ENCODE data around the gene PTGES2. TPM values are rescaled to one million over a fixed set of nuclear protein-coding genes. Genes with fewer than 3 reads are reported as not detected.

PTGES2 gene
- total and polyA plus RNA-seq, 4 donors: 22.8 to 41.1 (median 31.5) TPM

DNA sequence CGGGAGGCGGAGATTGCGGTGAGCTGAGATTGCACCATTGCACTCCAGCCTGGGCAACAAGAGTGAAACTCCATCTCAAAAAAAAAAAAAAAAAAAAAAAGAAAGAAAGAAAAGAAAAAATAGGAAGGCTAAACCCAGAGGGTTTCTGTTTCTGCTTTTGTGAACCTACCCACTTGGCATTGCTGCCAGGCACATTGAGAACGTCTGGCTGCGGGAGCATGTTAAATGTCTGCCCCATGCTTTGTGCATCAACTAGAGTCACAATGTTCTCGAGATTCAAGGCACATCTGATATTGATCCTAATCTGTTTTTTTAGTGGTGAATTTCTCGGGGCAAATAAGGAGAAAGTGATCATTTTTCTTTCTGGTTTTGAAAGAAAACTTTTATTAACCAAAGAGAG is 56.7 kb downstream of the PTGES2 start:
- 36% methylated on average over 7 of the region's 7 CpGs for WGBS
- Histone ChIP-seq H3K4me1 (ENCODE audit: control insufficient read depth in 4 of 4, insufficient read depth in 4 of 4, low read length in 3 of 4) (peaks cover 25 to 58% (median 44%) of the 10 kb centered on the region in 4 donors), H3K36me3 (ENCODE audit: control insufficient read depth in 4 of 4, insufficient read depth in 3 of 4, low read depth in 1 of 4, low read length in 3 of 4) (no peaks in the 10 kb centered on the region), H3K4me3 (ENCODE audit: low read depth in 1 of 3, low read length in 3 of 3) (no peak overlapping the region), H3K27me3 (ENCODE audit: control insufficient read depth in 4 of 4, insufficient read depth in 4 of 4, low read length in 3 of 4) (no peaks in the 10 kb centered on the region), H3K9me3 (ENCODE audit: control insufficient read depth in 4 of 4, low read length in 3 of 4) (no peaks in the 10 kb centered on the region), H3K27ac (ENCODE audit: low read depth in 1 of 2, low read length in 2 of 2) (no peak overlapping the region), H3K9ac (ENCODE audit: low read depth in 1 of 2, low read length in 2 of 2) (no peak overlapping the region)
- DNase-seq (ENCODE audit: low spot score): no peak
- TF ChIP-seq FOXA2 (IDR thresholded peaks at IDR 0.05) (no peak), EGR1 (IDR thresholded peaks at IDR 0.05; ENCODE audit: low read depth in 2 of 2) (no peak), RXRA (IDR thresholded peaks at IDR 0.05) (no peak), FOXA1 (IDR thresholded peaks at IDR 0.05) (no peak), SP1 (IDR thresholded peaks at IDR 0.05) (no peak), GABPA (IDR thresholded peaks at IDR 0.05 in 1 of 2, conservative IDR thresholded peaks at IDR 0.05 in 1 of 2) (no peak), HNF4A (conservative IDR thresholded peaks at IDR 0.05) (no peak), RAD21 (IDR thresholded peaks at IDR 0.05) (no peak), JUND (IDR thresholded peaks at IDR 0.05) (no peak), YY1 (IDR thresholded peaks at IDR 0.05) (no peak), HNF4G (IDR thresholded peaks at IDR 0.05) (no peak)
- TF ChIP-seq, protein P1, sequence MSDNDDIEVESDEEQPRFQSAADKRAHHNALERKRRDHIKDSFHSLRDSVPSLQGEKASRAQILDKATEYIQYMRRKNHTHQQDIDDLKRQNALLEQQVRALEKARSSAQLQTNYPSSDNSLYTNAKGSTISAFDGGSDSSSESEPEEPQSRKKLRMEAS (IDR thresholded peaks at IDR 0.05): no peak
- TF ChIP-seq, protein P2, sequence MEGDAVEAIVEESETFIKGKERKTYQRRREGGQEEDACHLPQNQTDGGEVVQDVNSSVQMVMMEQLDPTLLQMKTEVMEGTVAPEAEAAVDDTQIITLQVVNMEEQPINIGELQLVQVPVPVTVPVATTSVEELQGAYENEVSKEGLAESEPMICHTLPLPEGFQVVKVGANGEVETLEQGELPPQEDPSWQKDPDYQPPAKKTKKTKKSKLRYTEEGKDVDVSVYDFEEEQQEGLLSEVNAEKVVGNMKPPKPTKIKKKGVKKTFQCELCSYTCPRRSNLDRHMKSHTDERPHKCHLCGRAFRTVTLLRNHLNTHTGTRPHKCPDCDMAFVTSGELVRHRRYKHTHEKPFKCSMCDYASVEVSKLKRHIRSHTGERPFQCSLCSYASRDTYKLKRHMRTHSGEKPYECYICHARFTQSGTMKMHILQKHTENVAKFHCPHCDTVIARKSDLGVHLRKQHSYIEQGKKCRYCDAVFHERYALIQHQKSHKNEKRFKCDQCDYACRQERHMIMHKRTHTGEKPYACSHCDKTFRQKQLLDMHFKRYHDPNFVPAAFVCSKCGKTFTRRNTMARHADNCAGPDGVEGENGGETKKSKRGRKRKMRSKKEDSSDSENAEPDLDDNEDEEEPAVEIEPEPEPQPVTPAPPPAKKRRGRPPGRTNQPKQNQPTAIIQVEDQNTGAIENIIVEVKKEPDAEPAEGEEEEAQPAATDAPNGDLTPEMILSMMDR (IDR thresholded peaks at IDR 0.05; ENCODE audit: low read depth, low read length, missing input control): no peak
- TF ChIP-seq, protein P3, sequence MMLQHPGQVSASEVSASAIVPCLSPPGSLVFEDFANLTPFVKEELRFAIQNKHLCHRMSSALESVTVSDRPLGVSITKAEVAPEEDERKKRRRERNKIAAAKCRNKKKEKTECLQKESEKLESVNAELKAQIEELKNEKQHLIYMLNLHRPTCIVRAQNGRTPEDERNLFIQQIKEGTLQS (IDR thresholded peaks at IDR 0.05): no peak
- TF ChIP-seq, protein P4, sequence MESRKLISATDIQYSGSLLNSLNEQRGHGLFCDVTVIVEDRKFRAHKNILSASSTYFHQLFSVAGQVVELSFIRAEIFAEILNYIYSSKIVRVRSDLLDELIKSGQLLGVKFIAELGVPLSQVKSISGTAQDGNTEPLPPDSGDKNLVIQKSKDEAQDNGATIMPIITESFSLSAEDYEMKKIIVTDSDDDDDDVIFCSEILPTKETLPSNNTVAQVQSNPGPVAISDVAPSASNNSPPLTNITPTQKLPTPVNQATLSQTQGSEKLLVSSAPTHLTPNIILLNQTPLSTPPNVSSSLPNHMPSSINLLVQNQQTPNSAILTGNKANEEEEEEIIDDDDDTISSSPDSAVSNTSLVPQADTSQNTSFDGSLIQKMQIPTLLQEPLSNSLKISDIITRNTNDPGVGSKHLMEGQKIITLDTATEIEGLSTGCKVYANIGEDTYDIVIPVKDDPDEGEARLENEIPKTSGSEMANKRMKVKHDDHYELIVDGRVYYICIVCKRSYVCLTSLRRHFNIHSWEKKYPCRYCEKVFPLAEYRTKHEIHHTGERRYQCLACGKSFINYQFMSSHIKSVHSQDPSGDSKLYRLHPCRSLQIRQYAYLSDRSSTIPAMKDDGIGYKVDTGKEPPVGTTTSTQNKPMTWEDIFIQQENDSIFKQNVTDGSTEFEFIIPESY (IDR thresholded peaks at IDR 0.05): no peak
- TF ChIP-seq, protein P5, sequence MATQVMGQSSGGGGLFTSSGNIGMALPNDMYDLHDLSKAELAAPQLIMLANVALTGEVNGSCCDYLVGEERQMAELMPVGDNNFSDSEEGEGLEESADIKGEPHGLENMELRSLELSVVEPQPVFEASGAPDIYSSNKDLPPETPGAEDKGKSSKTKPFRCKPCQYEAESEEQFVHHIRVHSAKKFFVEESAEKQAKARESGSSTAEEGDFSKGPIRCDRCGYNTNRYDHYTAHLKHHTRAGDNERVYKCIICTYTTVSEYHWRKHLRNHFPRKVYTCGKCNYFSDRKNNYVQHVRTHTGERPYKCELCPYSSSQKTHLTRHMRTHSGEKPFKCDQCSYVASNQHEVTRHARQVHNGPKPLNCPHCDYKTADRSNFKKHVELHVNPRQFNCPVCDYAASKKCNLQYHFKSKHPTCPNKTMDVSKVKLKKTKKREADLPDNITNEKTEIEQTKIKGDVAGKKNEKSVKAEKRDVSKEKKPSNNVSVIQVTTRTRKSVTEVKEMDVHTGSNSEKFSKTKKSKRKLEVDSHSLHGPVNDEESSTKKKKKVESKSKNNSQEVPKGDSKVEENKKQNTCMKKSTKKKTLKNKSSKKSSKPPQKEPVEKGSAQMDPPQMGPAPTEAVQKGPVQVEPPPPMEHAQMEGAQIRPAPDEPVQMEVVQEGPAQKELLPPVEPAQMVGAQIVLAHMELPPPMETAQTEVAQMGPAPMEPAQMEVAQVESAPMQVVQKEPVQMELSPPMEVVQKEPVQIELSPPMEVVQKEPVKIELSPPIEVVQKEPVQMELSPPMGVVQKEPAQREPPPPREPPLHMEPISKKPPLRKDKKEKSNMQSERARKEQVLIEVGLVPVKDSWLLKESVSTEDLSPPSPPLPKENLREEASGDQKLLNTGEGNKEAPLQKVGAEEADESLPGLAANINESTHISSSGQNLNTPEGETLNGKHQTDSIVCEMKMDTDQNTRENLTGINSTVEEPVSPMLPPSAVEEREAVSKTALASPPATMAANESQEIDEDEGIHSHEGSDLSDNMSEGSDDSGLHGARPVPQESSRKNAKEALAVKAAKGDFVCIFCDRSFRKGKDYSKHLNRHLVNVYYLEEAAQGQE (IDR thresholded peaks at IDR 0.05): no peak

Other genes with a start within 250 kb of the PTGES2 start
- 10 to 100 TPM; 26.9 to 37.7 TPM for gene ST6GALNAC6, start 228.1 kb downstream of the PTGES2 start, total RNA-seq
- gene ST6GALNAC6, start 228.1 kb downstream of the PTGES2 start, polyA plus RNA-seq: 10 to 100 TPM; 22.5 to 40.4 TPM
- 10 to 100 TPM in 1 of 2 donors, 1 to 10 TPM in 1; 4.5 to 83.7 TPM for gene ST6GALNAC4, start 210.7 kb downstream of the PTGES2 start, total RNA-seq
- 10 to 100 TPM in 1 of 2 donors, 1 to 10 TPM in 1; 2.5 to 10.6 TPM for gene ST6GALNAC4, start 210.7 kb downstream of the PTGES2 start, polyA plus RNA-seq
- 1 to 10 TPM in 1 of 2 donors, under 1 TPM in 1; 0.59 to 1.5 TPM for gene PIP5KL1, start 197.0 kb downstream of the PTGES2 start, total RNA-seq
- gene PIP5KL1, start 197.0 kb downstream of the PTGES2 start, polyA plus RNA-seq: under 1 TPM; 0.06 to 0.40 TPM
- gene DPM2, start 189.9 kb downstream of the PTGES2 start, total RNA-seq: 10 to 100 TPM in 1 of 2 donors, 1 to 10 TPM in 1; 9.3 to 22.0 TPM
- gene DPM2, start 189.9 kb downstream of the PTGES2 start, polyA plus RNA-seq: 10 to 100 TPM; 22.0 to 25.0 TPM
- gene EEIG1, start 146.7 kb downstream of the PTGES2 start, total RNA-seq: 10 to 100 TPM in 1 of 2 donors, 1 to 10 TPM in 1; 4.9 to 14.3 TPM
- 10 to 100 TPM in 1 of 2 donors, 1 to 10 TPM in 1; 6.7 to 11.2 TPM for gene EEIG1, start 146.7 kb downstream of the PTGES2 start, polyA plus RNA-seq
- 1 to 10 TPM; 4.6 to 6.5 TPM for gene NAIF1, start 60.4 kb downstream of the PTGES2 start, total RNA-seq
- gene NAIF1, start 60.4 kb downstream of the PTGES2 start, polyA plus RNA-seq: 1 to 10 TPM; 2.5 to 4.8 TPM
- 10 to 100 TPM; 21.7 to 74.6 TPM for gene SLC25A25, start 59.5 kb downstream of the PTGES2 start, total RNA-seq
- 10 to 100 TPM; 35.4 to 43.2 TPM for gene SLC25A25, start 59.5 kb downstream of the PTGES2 start, polyA plus RNA-seq
- 1 to 10 TPM; 7.0 to 10.0 TPM for gene LCN2, start 21.7 kb upstream of the PTGES2 start, total RNA-seq
- 10 to 100 TPM; 10.8 to 64.5 TPM for gene LCN2, start 21.7 kb upstream of the PTGES2 start, polyA plus RNA-seq
- gene BBLN, start 32.5 kb upstream of the PTGES2 start, total RNA-seq: 10 to 100 TPM; 13.4 to 23.6 TPM
- gene BBLN, start 32.5 kb upstream of the PTGES2 start, polyA plus RNA-seq: 10 to 100 TPM; 41.1 to 42.1 TPM
- 10 to 100 TPM; 12.5 to 15.5 TPM for gene CIZ1, start 63.8 kb upstream of the PTGES2 start, total RNA-seq
- gene CIZ1, start 63.8 kb upstream of the PTGES2 start, polyA plus RNA-seq: 10 to 100 TPM; 13.6 to 13.8 TPM
- 1 to 10 TPM; 1.6 to 5.9 TPM for gene DNM1, start 75.7 kb upstream of the PTGES2 start, total RNA-seq
- gene DNM1, start 75.7 kb upstream of the PTGES2 start, polyA plus RNA-seq: under 1 TPM; 0.29 to 0.68 TPM
- 10 to 100 TPM; 21.9 to 45.7 TPM for gene GOLGA2, start 148.3 kb upstream of the PTGES2 start, total RNA-seq
- gene GOLGA2, start 148.3 kb upstream of the PTGES2 start, polyA plus RNA-seq: 10 to 100 TPM; 14.4 to 34.0 TPM
- gene SWI5, start 148.5 kb upstream of the PTGES2 start, total RNA-seq: 10 to 100 TPM; 10.7 to 12.2 TPM
- 10 to 100 TPM; 20.2 to 34.0 TPM for gene SWI5, start 148.5 kb upstream of the PTGES2 start, polyA plus RNA-seq
- gene TRUB2, start 194.7 kb upstream of the PTGES2 start, total RNA-seq: 10 to 100 TPM; 12.7 to 13.3 TPM
- 10 to 100 TPM; 25.4 to 35.8 TPM for gene TRUB2, start 194.7 kb upstream of the PTGES2 start, polyA plus RNA-seq
- gene COQ4, start 195.1 kb upstream of the PTGES2 start, total RNA-seq: 10 to 100 TPM; 12.8 to 31.4 TPM
- gene COQ4, start 195.1 kb upstream of the PTGES2 start, polyA plus RNA-seq: 10 to 100 TPM; 36.2 to 53.3 TPM
- gene SLC27A4, start 212.8 kb upstream of the PTGES2 start, total RNA-seq: 10 to 100 TPM in 1 of 2 donors, 1 to 10 TPM in 1; 5.9 to 18.6 TPM
- gene SLC27A4, start 212.8 kb upstream of the PTGES2 start, polyA plus RNA-seq: 10 to 100 TPM; 10.8 to 36.4 TPM
- 10 to 100 TPM; 12.1 to 17.3 TPM for gene URM1, start 243.6 kb upstream of the PTGES2 start, total RNA-seq
- gene URM1, start 243.6 kb upstream of the PTGES2 start, polyA plus RNA-seq: 10 to 100 TPM; 21.8 to 35.0 TPM